GM12878 (cell line): ENCODE measurements around the gene EYA2. TPM values are rescaled to one million over a fixed set of nuclear protein-coding genes. Genes with fewer than 3 reads are reported as not detected.

Experiments
- ATAC-seq: fragments of 200-7000 bp; cut with Tn5 transposase; 3 replicates; pipeline ENCODE4 v1.9.1; 2020; ENCODE audit warnings: mild to moderate bottlenecking, moderate library complexity
- BruUV-seq: library from RNA; stranded (reverse); fragments of 400-500 nt; replicated peaks from 2 replicates; lab custom pipeline; 2021; lab: Mats Ljungman, UMichigan
- CTCF ChIA-PET: fragments of 300-600 bp; sonication (Branson Sonifier 250); formaldehyde crosslinking; extraction: SDS; loops from one replicate; lab custom pipeline; 2021; ENCODE audit warnings: inconsistent platforms; lab: Yijun Ruan, JAX
- POLR2A ChIA-PET: fragments of 350-600 bp; formaldehyde crosslinking; extraction: SDS; loops from one replicate; lab custom pipeline; 2021; ENCODE audit warnings: inconsistent platforms; lab: Charles Lee
- RAD21 ChIA-PET: fragments of 300-600 bp; sonication (Branson Sonifier 250); formaldehyde crosslinking; loops from one replicate; lab custom pipeline; 2023; ENCODE audit warnings: antibody characterized with exemption; ENCODE audit not compliant: unreplicated experiment; lab: Charles Lee
- SMC1A ChIA-PET: fragments of 300-600 bp; sonication (Branson Sonifier 250); formaldehyde crosslinking; loops from one replicate; lab custom pipeline; 2023; ENCODE audit not compliant: unreplicated experiment, uncharacterized antibody; lab: Charles Lee
- DNase-seq: peaks from one replicate; pipeline ENCODE4 v3.0.0-alpha.2; 2011; ENCODE audit warnings: low read depth, low spot score
- FAIRE-seq: peaks from 3 replicates; lab custom pipeline; 2011; peaks lifted over from hg19 to GRCh38; lab: Jason Lieb, UNC
- H2AFZ ChIP-seq: 2 replicates; pipeline ENCODE4 v1.6.0; 2011; ENCODE audit warnings: low read depth, low read length, control low read depth; ENCODE audit not compliant: control insufficient read depth
- H3K27ac ChIP-seq: 2 replicates; pipeline ENCODE4 v1.5.1; 2011; ENCODE audit warnings: control low read depth; ENCODE audit not compliant: control insufficient read depth, insufficient read depth
- H3K27me3 ChIP-seq, 2 experiments: replicated peaks in 1 of 2; 2 replicates each; pipeline versions ENCODE4 v1.6.0 to v1.6.1; 2011; ENCODE audit warnings: low read length in 1 of 2; ENCODE audit not compliant: control insufficient read depth in 2 of 2, insufficient read depth in 2 of 2
- H3K36me3 ChIP-seq, 2 experiments: 2 replicates each; pipeline ENCODE4 v1.5.1; 2011; ENCODE audit warnings: low read length in 1 of 2; ENCODE audit not compliant: control insufficient read depth in 2 of 2, insufficient read depth in 2 of 2
- H3K4me1 ChIP-seq: 2 replicates; pipeline ENCODE4 v1.6.1; 2011; ENCODE audit warnings: mild to moderate bottlenecking, low read length, moderate library complexity, mixed read lengths; ENCODE audit not compliant: control insufficient read depth, insufficient read depth
- H3K4me2 ChIP-seq: 2 replicates; pipeline ENCODE4 v1.6.0; 2011; ENCODE audit warnings: control low read depth; ENCODE audit not compliant: control insufficient read depth, insufficient read depth
- H3K4me3 ChIP-seq: fragments of 200-600 bp; sonication (generic); 2 replicates; pipeline ENCODE4 v1.5.1; 2016
- H3K79me2 ChIP-seq: 2 replicates; pipeline ENCODE4 v1.6.0; 2011; ENCODE audit warnings: low read length; ENCODE audit not compliant: control insufficient read depth, insufficient read depth
- H3K9ac ChIP-seq: 2 replicates; pipeline ENCODE4 v1.8.0; 2011; ENCODE audit warnings: low read length, control low read depth, mixed read lengths; ENCODE audit not compliant: control insufficient read depth, insufficient read depth
- H3K9me3 ChIP-seq: replicated peaks from 3 replicates; pipeline ENCODE4 v1.5.1; 2011; ENCODE audit warnings: mild to moderate bottlenecking, low read length; ENCODE audit not compliant: control insufficient read depth, insufficient read depth
- H4K20me1 ChIP-seq: 2 replicates; pipeline ENCODE4 v1.6.0; 2011; ENCODE audit not compliant: control insufficient read depth, insufficient read depth
- BHLHE40 ChIP-seq, 2 experiments: fragments of 450-650 bp in 1 of 2; IDR thresholded peaks; 2 replicates each; pipeline ENCODE4 v1.6.1; 2011 to 2017; ENCODE audit warnings: low read depth in 2 of 2, borderline replicate concordance in 1 of 2, improper control_type of control experiment in 1 of 2, low read length in 1 of 2, mild to moderate bottlenecking in 1 of 2
- PAX5 ChIP-seq: IDR thresholded peaks from 2 replicates; pipeline ENCODE4 v1.6.1; 2011; ENCODE audit warnings: low read depth, low read length, borderline replicate concordance
- RCOR1 ChIP-seq: conservative IDR thresholded peaks from 2 replicates; pipeline ENCODE4 v1.6.1; 2012; ENCODE audit warnings: low read depth, low read length, improper control_type of control experiment
- SPI1 ChIP-seq: IDR thresholded peaks from 2 replicates; pipeline ENCODE4 v1.6.1; 2011; ENCODE audit warnings: low read depth, mild to moderate bottlenecking, low read length, moderate library complexity, borderline replicate concordance; ENCODE audit not compliant: insufficient read depth
- ZBED1 ChIP-seq: IDR thresholded peaks from 2 replicates; pipeline ENCODE4 v1.6.1; 2016; ENCODE audit warnings: borderline replicate concordance
- WGBS: methylation state at CpG from one replicate; pipeline ENCODE4 v1.1.6; 2016; ENCODE audit warnings: low lambda C conversion rate; ENCODE audit not compliant: insufficient replicate concordance, insufficient coverage; ENCODE audit errors: missing lambda C conversion rate; 5-methylcytosine and 5-hydroxymethylcytosine counted together
- in situ Hi-C: fragments of 300-500 bp; cut with MboI; formaldehyde crosslinking; loops from 9 replicates; pipeline ENCODE4 v1.14.3; 2018; ENCODE audit warnings: mixed read lengths
- intact Hi-C: fragments of 100-400 bp; cut with micrococcal nuclease; formaldehyde crosslinking; loops from one replicate; pipeline ENCODE4 v1.14.2; 2022; ENCODE audit not compliant: unreplicated experiment
- polyA plus RNA-seq, 11 experiments: library from polyadenylated mRNA; depleted of rRNA in 4 of 11; unstranded in 6 of 11; stranded (reverse) in 5 of 11; fragments of >200 nt; fragmentation: Nextera tagmentation in 4 of 11; fragmentation: Illumina TruSeq in 1 of 11; extraction: Ambion mirVana in 4 of 11; extraction: Trizol in 1 of 11; gene quantifications; 1 replicate in 1 of 11; 2 replicates in 10 of 11; pipeline versions ENCODE4 v1.2.1 to v1.2.3, GENCODE V29; 2011 to 2016; ENCODE audit warnings: inconsistent platforms in 2 of 11, missing spikeins in 2 of 11, low read depth in 1 of 11
- total RNA-seq, 4 experiments: library from RNA; depleted of rRNA in 3 of 4; stranded (reverse); fragments of >200 nt in 3 of 4; fragmentation: Illumina TruSeq in 1 of 4; extraction: Trizol in 1 of 4; gene quantifications; 2 replicates each; pipeline versions ENCODE4 v1.2.1 to v1.2.3, GENCODE V29; 2013 to 2021
- TF ChIP-seq, protein P1 (sequence below): fragments of 450-650 bp; IDR thresholded peaks from 2 replicates; pipeline ENCODE4 v1.6.1; 2017; ENCODE audit warnings: mild to moderate bottlenecking
- TF ChIP-seq, protein P2 (sequence below): IDR thresholded peaks from 2 replicates; pipeline ENCODE4 v1.6.1; 2011; ENCODE audit warnings: low read depth, low read length, improper control_type of control experiment, borderline replicate concordance
- TF ChIP-seq, protein P3 (sequence below): fragments of 450-650 bp; formaldehyde crosslinking; IDR thresholded peaks from 2 replicates; pipeline ENCODE4 v1.4.0; 2022; ENCODE audit warnings: mild to moderate bottlenecking, moderate library complexity

Gene EYA2
- total and polyA plus RNA-seq, 10 of the 15 experiments (the other 5 are each of a cell fraction or from before 2014, with no cell fraction given): 0.20 TPM; not detected in 9

DNA sequence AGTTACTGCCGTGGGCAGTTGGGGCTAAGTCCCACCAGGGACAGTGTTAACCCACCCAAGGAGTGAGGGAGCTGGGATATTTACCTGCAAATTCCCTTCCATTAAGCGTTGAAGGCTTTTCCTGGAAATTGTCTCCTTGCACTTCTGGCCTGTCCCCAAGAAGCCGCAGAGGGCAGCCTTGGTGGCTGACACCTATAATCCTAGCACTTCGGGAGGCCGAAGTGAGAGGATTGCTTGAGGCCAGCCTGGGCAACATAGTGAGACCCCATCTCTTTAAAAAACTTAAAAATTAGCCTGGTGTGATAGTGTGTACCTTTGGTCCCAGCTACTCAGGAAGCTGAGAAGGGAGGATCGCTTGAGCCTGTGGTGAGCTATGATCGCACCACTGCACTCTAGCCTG is 204.4 kb downstream of the EYA2 start (continued):
- TF ChIP-seq, protein P1, sequence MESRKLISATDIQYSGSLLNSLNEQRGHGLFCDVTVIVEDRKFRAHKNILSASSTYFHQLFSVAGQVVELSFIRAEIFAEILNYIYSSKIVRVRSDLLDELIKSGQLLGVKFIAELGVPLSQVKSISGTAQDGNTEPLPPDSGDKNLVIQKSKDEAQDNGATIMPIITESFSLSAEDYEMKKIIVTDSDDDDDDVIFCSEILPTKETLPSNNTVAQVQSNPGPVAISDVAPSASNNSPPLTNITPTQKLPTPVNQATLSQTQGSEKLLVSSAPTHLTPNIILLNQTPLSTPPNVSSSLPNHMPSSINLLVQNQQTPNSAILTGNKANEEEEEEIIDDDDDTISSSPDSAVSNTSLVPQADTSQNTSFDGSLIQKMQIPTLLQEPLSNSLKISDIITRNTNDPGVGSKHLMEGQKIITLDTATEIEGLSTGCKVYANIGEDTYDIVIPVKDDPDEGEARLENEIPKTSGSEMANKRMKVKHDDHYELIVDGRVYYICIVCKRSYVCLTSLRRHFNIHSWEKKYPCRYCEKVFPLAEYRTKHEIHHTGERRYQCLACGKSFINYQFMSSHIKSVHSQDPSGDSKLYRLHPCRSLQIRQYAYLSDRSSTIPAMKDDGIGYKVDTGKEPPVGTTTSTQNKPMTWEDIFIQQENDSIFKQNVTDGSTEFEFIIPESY: no peak
- TF ChIP-seq BHLHE40 (IDR thresholded peaks at IDR 0.05; ENCODE audit: borderline replicate concordance in 1 of 2, low read depth in 2 of 2, low read length in 1 of 2) (no peak), SPI1 (no peak)

DNA sequence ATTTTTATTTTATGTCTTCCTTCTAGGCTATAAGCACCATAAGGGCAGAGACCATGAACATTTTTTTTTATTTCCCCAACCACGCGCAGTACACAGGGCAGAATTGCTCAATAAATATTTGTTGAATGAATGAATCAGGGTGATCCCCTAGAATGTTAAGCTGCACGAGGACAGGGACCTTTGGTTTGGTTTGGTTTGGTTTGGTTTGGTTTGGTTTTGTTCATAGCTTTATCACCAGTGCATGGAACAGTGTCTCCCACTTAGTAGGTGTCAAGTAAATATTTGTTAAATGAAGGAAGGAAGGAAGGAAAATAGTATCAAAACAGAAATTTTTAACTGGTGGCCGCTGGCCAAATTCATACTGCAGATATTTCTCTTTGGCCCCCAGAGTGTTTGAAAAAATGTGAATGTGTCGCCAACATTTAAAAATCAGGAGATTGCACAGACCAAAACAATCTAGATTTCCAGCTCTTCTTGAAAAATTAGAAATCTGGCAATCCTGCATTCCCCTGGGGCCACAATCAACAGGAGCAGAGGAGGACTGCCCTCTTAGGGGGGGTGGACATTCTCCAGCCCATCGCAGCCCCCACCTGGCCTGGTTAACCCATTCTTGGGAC is 205.3 kb downstream of the EYA2 start:
- RAD21 ChIA-PET: no interaction called here
- H3K4me2 ChIP-seq: no peak overlapping the region
- SMC1A ChIA-PET: interaction anchor here (0.6 to 1.2 kb wide), 4 partner anchors 9 to 284 kb away, joined by 3 read pairs; no protein-coding TSS in a partner anchor
- H3K4me1 ChIP-seq: no peaks in the 10 kb centered on the region
- no peak overlapping the region for H3K4me3 ChIP-seq
- CTCF ChIA-PET: interaction anchor here (1.0 to 1.6 kb wide), 2 partner anchors 9 to 342 kb away, joined by 3 to 4 read pairs; no protein-coding TSS in a partner anchor
- ATAC-seq: no peak
- no peaks in the 10 kb centered on the region for H4K20me1 ChIP-seq
- in situ Hi-C loops: no loop called here
- H3K27me3 ChIP-seq: 0 out of 4 replicates have a peak, but pooled peaks cover 0 to 2% of the 10 kb centered on the region in 2 experiments
- H3K9ac ChIP-seq: no peak overlapping the region
- no TSS peak for BruUV-seq
- H3K36me3 ChIP-seq: no peaks in the 10 kb centered on the region
- no peaks in the 10 kb centered on the region; the same call in 2 of the 3 replicates for H3K9me3 ChIP-seq
- POLR2A ChIA-PET: no interaction called here
- DNase-seq: no peak
- H2AFZ ChIP-seq: no peak overlapping the region
- TF ChIP-seq ZBED1 (no peak), BHLHE40 (IDR thresholded peaks at IDR 0.05; ENCODE audit: borderline replicate concordance in 1 of 2, low read depth in 2 of 2, low read length in 1 of 2) (no peak), RCOR1 (no peak), PAX5 (no peak)
- TF ChIP-seq, protein P2, sequence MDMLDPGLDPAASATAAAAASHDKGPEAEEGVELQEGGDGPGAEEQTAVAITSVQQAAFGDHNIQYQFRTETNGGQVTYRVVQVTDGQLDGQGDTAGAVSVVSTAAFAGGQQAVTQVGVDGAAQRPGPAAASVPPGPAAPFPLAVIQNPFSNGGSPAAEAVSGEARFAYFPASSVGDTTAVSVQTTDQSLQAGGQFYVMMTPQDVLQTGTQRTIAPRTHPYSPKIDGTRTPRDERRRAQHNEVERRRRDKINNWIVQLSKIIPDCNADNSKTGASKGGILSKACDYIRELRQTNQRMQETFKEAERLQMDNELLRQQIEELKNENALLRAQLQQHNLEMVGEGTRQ: no peak
- TF ChIP-seq, protein P3, sequence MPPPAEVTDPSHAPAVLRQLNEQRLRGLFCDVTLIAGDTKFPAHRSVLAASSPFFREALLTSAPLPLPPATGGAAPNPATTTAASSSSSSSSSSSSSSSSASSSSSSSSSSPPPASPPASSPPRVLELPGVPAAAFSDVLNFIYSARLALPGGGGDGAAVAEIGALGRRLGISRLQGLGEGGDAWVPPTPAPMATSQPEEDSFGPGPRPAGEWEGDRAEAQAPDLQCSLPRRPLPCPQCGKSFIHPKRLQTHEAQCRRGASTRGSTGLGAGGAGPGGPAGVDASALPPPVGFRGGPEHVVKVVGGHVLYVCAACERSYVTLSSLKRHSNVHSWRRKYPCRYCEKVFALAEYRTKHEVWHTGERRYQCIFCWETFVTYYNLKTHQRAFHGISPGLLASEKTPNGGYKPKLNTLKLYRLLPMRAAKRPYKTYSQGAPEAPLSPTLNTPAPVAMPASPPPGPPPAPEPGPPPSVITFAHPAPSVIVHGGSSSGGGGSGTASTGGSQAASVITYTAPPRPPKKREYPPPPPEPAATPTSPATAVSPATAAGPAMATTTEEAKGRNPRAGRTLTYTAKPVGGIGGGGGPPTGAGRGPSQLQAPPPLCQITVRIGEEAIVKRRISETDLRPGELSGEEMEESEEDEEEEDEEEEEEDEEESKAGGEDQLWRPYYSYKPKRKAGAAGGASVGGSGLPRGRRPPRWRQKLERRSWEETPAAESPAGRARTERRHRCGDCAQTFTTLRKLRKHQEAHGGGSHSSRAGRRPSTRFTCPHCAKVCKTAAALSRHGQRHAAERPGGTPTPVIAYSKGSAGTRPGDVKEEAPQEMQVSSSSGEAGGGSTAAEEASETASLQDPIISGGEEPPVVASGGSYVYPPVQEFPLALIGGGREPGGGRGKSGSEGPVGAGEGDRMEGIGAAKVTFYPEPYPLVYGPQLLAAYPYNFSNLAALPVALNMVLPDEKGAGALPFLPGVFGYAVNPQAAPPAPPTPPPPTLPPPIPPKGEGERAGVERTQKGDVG (CRISPR knock-in tag): no peak
- TF ChIP-seq, all 136 proteins: peak for 0
- Histone ChIP-seq H3K79me2 (no peaks in the 10 kb centered on the region), H3K27ac (no peak overlapping the region)
- 73% methylated on average over 6 of the region's 6 CpGs for WGBS
- no peak for FAIRE-seq
- intact Hi-C loops: no loop called here
